ENCODE results near the gene MPP3.

MPP3 gene

DNA sequence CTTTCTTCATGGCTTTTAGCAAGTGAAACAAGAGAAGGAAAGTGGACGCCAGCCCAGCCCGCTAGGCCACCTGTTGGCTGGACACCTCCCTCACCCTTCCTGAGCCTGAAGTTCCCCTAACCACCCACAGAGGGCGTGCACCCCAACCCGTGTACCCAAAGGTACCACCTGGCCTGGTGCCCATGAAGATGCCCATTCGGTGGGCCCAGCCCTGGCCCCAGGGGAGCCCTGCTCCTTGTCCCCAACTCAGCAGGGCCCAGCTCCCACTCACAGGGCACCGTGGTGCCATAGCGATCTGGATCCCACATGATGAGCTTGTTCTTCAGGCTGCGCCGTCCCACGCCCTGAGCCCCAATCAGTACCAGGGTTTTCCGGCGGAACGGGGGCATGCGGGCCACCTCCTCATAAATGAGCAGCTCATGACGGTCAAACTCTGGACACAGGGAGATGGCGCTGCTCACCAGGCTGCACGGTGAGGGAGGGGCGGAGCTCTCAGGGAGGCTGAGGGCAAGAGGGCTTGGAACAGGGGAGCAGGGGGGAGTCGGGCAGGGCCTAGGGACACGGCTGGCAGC lies 47.6 kb upstream of the MPP3 start:
- no peaks in the 10 kb centered on the region for H3K4me1 ChIP-seq (ENCODE audit: low read length)
- H3K4me3 ChIP-seq (ENCODE audit: low read length) = no peak overlapping the region

DNA sequence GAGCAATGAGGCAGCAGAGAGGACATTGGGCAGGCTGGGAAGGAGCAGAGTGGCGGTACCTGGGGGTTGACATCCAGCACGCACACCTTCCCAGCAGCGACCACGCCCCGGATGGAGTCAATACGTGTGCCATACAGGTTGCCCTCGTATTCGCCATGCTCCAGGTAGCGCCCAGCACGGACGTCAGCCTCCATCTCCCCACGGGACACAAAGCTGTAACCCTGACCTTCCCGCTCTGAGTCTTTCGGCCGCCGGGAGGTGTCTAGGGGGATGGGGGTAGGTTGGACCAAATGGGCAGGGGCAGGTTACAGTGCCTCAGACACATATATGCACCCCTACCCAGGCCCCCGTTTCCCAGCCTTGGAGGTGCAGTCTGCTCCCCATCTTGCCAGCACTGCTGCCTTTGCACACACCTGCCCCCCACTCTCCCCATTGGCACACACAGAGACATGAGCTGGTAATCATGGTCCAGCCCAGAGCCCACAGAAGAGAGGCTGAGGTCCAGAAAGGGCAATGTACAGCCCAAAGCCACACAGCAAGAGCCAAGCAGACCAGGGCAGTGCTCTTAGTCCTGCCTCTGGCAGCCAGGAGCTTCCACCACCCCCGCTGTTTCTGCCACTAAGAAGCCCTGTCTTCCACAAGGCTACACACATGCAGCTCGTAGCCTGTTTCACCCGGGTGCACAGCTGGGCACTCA lies 46.9 kb upstream of the MPP3 start:
- TF ChIP-seq EZH2phosphoT487 (IDR thresholded peaks at IDR 0.05; ENCODE audit: low read depth) = no peak
- TF ChIP-seq, protein P1, sequence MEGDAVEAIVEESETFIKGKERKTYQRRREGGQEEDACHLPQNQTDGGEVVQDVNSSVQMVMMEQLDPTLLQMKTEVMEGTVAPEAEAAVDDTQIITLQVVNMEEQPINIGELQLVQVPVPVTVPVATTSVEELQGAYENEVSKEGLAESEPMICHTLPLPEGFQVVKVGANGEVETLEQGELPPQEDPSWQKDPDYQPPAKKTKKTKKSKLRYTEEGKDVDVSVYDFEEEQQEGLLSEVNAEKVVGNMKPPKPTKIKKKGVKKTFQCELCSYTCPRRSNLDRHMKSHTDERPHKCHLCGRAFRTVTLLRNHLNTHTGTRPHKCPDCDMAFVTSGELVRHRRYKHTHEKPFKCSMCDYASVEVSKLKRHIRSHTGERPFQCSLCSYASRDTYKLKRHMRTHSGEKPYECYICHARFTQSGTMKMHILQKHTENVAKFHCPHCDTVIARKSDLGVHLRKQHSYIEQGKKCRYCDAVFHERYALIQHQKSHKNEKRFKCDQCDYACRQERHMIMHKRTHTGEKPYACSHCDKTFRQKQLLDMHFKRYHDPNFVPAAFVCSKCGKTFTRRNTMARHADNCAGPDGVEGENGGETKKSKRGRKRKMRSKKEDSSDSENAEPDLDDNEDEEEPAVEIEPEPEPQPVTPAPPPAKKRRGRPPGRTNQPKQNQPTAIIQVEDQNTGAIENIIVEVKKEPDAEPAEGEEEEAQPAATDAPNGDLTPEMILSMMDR (IDR thresholded peaks at IDR 0.05; ENCODE audit: low read depth, low read length) = no peak
- Histone ChIP-seq H3K27me3 (ENCODE audit: low read depth, low read length) (peaks cover 11% of the 10 kb centered on the region), H3K9ac (ENCODE audit: low read length) (no peak overlapping the region), H3K9me3 (ENCODE audit: insufficient read depth, low read length) (no peaks in the 10 kb centered on the region), H2AFZ (ENCODE audit: low read depth, low read length) (no peak overlapping the region), H3K4me1 (ENCODE audit: low read length) (no peaks in the 10 kb centered on the region), H3K4me3 (ENCODE audit: low read length) (no peak overlapping the region), H3K27ac (ENCODE audit: low read length) (no peak overlapping the region), H3K79me2 (ENCODE audit: low read length) (no peaks in the 10 kb centered on the region), H4K20me1 (ENCODE audit: insufficient read depth, low read length) (no peaks in the 10 kb centered on the region), H3K36me3 (replicated peaks; ENCODE audit: low read depth, low read length) (no peaks in the 10 kb centered on the region), H3K4me2 (ENCODE audit: low read length) (no peak overlapping the region)

More for the DNA sequence above, 47.6 kb upstream of the MPP3 start:
- H3K36me3 ChIP-seq (replicated peaks; ENCODE audit: low read depth, low read length) = no peaks in the 10 kb centered on the region
- no peaks in the 10 kb centered on the region for H3K9me3 ChIP-seq (ENCODE audit: insufficient read depth, low read length)
- H3K27me3 ChIP-seq (ENCODE audit: low read depth, low read length) = peaks cover 13% of the 10 kb centered on the region
- no peak overlapping the region for H2AFZ ChIP-seq (ENCODE audit: low read depth, low read length)
- TF ChIP-seq, protein P1 (IDR thresholded peaks at IDR 0.05; ENCODE audit: low read depth, low read length) = peak; percentile 74
- TF ChIP-seq EZH2phosphoT487 (IDR thresholded peaks at IDR 0.05; ENCODE audit: low read depth) = no peak
- no peaks in the 10 kb centered on the region for H3K79me2 ChIP-seq (ENCODE audit: low read length)
- no peak overlapping the region for H3K27ac ChIP-seq (ENCODE audit: low read length)
- no peak overlapping the region for H3K4me2 ChIP-seq (ENCODE audit: low read length)
- H4K20me1 ChIP-seq (ENCODE audit: insufficient read depth, low read length) = no peaks in the 10 kb centered on the region
- no peak overlapping the region for H3K9ac ChIP-seq (ENCODE audit: low read length)

DNA sequence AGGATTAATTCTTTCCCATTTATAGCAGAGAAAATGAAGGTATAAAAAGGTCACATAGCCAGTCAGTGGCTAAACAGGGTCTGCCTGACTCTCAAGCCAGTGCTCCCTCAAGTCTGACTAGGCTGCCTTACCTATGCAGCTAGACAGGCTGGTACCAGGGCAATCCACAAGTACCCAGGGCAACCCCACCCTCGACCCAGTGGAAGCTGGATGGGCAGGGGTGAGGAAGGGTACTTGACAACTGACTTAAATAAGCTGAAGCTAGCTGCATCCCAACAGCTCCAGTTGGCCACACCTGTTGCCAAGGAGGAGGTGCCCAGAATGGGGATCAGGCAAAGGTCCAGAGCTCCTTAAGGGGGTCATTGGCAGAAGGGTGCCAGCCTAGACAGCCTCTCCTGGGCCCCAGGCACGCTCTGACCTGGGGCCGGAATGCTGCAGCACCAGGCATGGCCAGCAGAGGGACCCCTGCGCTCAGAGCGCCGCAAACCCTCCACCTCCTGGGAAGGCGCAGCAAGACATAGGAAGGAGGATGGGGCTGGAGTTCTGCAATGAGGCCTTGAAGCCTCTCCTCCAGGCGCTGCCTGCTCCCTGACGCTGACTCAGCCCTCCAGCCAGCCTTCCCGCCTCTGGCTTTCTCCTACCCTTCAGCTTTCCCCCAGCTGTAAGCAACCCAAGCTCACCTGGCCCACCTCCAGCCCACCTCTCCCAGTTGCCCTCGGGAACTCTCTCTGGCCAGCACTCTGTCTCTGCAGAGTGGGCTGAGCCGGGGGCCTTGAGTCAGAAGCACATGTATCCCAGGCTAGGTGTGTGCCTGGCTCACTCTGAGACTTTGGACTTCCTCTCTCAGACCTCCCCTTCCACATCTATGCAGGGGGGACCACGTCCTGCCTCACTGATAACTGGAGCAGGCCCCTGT lies 45.6 kb upstream of the MPP3 start:
- Histone ChIP-seq H3K27me3 (ENCODE audit: low read depth, low read length) (peaks cover 11% of the 10 kb centered on the region), H2AFZ (ENCODE audit: low read depth, low read length) (peak overlapping the region; percentile 58; the same call in 1 of the 2 replicates), H3K4me3 (ENCODE audit: low read length) (no peak overlapping the region), H3K4me2 (ENCODE audit: low read length) (peak overlapping the region; percentile 17; the same call in 1 of the 2 replicates), H3K36me3 (replicated peaks; ENCODE audit: low read depth, low read length) (no peaks in the 10 kb centered on the region), H3K27ac (ENCODE audit: low read length) (no peak overlapping the region), H3K9me3 (ENCODE audit: insufficient read depth, low read length) (no peaks in the 10 kb centered on the region), H3K79me2 (ENCODE audit: low read length) (no peaks in the 10 kb centered on the region), H3K9ac (ENCODE audit: low read length) (no peak overlapping the region), H3K4me1 (ENCODE audit: low read length) (no peaks in the 10 kb centered on the region), H4K20me1 (ENCODE audit: insufficient read depth, low read length) (no peaks in the 10 kb centered on the region)
- TF ChIP-seq, protein P1 (IDR thresholded peaks at IDR 0.05; ENCODE audit: low read depth, low read length) = peak; percentile 79
- no peak for TF ChIP-seq EZH2phosphoT487 (IDR thresholded peaks at IDR 0.05; ENCODE audit: low read depth)
